GM19324 (cell line): ENCODE measurements around the gene ADRM1.

Source experiments
- ATAC-seq: cut with Tn5 transposase; IDR thresholded peaks from one replicate; pipeline ENCODE4 v1.9.1; 2021; ENCODE audit warnings: mild to moderate bottlenecking, moderate library complexity; ENCODE audit not compliant: unreplicated experiment, low FRiP score

ADRM1 gene

GRCh38 chr20:62334881-62335280, 32.1 kb downstream of the ADRM1 start:
- ATAC-seq: no peak

- ATAC-seq: no peak
These were observed 32.7 kb downstream of the ADRM1 start for GRCh38 chr20:62335532-62335931.

- ATAC-seq: no peak
These were observed 33.5 kb downstream of the ADRM1 start for GRCh38 chr20:62336329-62336728.

GRCh38 chr20:62336775-62337557, 34.2 kb downstream of the ADRM1 start:
- ATAC-seq: no peak

GRCh38 chr20:62337558-62338293, 34.9 kb downstream of the ADRM1 start:
- ATAC-seq: peak; percentile 36

- no peak for ATAC-seq
These were observed 35.5 kb downstream of the ADRM1 start for GRCh38 chr20:62338294-62338620.

- ATAC-seq: peak; percentile 67
These were observed 36.9 kb downstream of the ADRM1 start for GRCh38 chr20:62339647-62340062.

GRCh38 chr20:62342910-62343309, 40.1 kb downstream of the ADRM1 start:
- no peak for ATAC-seq

- ATAC-seq: no peak
These were observed 41.3 kb downstream of the ADRM1 start for GRCh38 chr20:62344092-62344491.

GRCh38 chr20:62344782-62345181, 42.0 kb downstream of the ADRM1 start:
- no peak for ATAC-seq

- no peak for ATAC-seq
These were observed 43.0 kb downstream of the ADRM1 start for GRCh38 chr20:62345681-62346370.

GRCh38 chr20:62346398-62347150, 43.8 kb downstream of the ADRM1 start:
- no peak for ATAC-seq

- no peak for ATAC-seq
These were observed 44.3 kb downstream of the ADRM1 start for GRCh38 chr20:62347151-62347404.

GRCh38 chr20:62347445-62347844, 44.6 kb downstream of the ADRM1 start:
- ATAC-seq: no peak

GRCh38 chr20:62348604-62349003, 45.8 kb downstream of the ADRM1 start:
- ATAC-seq: no peak

- no peak for ATAC-seq
These were observed 46.8 kb downstream of the ADRM1 start for GRCh38 chr20:62349556-62350097.

- no peak for ATAC-seq
These were observed 47.4 kb downstream of the ADRM1 start for GRCh38 chr20:62350098-62350628.

GRCh38 chr20:62350629-62351422, 48.0 kb downstream of the ADRM1 start:
- ATAC-seq: no peak

GRCh38 chr20:62351469-62352401, 48.9 kb downstream of the ADRM1 start:
- no peak for ATAC-seq
